ENCODE data around the gene ABHD8.

- TF ChIP-seq, protein P1, sequence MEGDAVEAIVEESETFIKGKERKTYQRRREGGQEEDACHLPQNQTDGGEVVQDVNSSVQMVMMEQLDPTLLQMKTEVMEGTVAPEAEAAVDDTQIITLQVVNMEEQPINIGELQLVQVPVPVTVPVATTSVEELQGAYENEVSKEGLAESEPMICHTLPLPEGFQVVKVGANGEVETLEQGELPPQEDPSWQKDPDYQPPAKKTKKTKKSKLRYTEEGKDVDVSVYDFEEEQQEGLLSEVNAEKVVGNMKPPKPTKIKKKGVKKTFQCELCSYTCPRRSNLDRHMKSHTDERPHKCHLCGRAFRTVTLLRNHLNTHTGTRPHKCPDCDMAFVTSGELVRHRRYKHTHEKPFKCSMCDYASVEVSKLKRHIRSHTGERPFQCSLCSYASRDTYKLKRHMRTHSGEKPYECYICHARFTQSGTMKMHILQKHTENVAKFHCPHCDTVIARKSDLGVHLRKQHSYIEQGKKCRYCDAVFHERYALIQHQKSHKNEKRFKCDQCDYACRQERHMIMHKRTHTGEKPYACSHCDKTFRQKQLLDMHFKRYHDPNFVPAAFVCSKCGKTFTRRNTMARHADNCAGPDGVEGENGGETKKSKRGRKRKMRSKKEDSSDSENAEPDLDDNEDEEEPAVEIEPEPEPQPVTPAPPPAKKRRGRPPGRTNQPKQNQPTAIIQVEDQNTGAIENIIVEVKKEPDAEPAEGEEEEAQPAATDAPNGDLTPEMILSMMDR (conservative IDR thresholded peaks at IDR 0.05 in 1 of 2, IDR thresholded peaks at IDR 0.05 in 1 of 2; ENCODE audit: low read depth in 1 of 2, low read length in 2 of 2): no peak
- TF ChIP-seq EZH2 (IDR thresholded peaks at IDR 0.05; ENCODE audit: low read length, missing control alignments): no peak
Measured at GRCh38 chr19:17348700-17349099, 45.5 kb upstream of the ABHD8 start.
